ENCODE data around the gene BAIAP2L1. TPM values are rescaled to one million over a fixed set of nuclear protein-coding genes. Genes with fewer than 3 reads are reported as not detected.

Gene BAIAP2L1
- total RNA-seq, 1 donor from 2014 or later = 20.6 TPM

- H3K36me3 Mint-ChIP-seq (ENCODE audit: low read depth, unreplicated experiment) = peaks cover 42% of the 10 kb centered on the region
Observed at GRCh38 chr7:98315318-98315993, 85.4 kb downstream of the BAIAP2L1 start.

DNA sequence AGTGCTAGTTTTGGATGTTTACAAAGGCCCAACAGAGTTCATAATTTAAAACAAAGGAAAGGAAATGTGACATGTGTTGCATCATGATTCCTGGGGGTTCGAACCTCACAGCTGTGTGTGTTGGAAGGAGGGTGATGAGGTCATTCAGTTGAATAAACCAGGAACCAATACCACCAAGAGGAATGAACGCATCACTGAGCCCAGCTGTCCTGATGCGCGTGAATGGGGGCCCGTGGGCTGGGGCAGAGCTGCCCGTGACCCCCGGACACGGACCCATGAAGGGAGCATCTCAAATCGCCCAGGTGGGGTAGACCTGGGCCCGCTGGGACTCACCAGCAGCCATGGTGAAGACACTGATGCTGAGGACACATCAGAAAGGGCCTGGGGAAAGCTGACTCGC lies 86.4 kb downstream of the BAIAP2L1 start:
- Mint-ChIP-seq H3K27me3 (ENCODE audit: unreplicated experiment) (peaks cover 5% of the 10 kb centered on the region), H3K4me3 (ENCODE audit: unreplicated experiment) (peak overlapping the region; percentile 49), H3K9me3 (ENCODE audit: unreplicated experiment) (peaks cover 5% of the 10 kb centered on the region), H3K4me1 (ENCODE audit: unreplicated experiment) (peaks cover 15% of the 10 kb centered on the region), H3K36me3 (ENCODE audit: low read depth, unreplicated experiment) (peaks cover 42% of the 10 kb centered on the region), H3K27ac (ENCODE audit: unreplicated experiment) (peak overlapping the region; percentile 58)
- TF ChIP-seq, protein P1, sequence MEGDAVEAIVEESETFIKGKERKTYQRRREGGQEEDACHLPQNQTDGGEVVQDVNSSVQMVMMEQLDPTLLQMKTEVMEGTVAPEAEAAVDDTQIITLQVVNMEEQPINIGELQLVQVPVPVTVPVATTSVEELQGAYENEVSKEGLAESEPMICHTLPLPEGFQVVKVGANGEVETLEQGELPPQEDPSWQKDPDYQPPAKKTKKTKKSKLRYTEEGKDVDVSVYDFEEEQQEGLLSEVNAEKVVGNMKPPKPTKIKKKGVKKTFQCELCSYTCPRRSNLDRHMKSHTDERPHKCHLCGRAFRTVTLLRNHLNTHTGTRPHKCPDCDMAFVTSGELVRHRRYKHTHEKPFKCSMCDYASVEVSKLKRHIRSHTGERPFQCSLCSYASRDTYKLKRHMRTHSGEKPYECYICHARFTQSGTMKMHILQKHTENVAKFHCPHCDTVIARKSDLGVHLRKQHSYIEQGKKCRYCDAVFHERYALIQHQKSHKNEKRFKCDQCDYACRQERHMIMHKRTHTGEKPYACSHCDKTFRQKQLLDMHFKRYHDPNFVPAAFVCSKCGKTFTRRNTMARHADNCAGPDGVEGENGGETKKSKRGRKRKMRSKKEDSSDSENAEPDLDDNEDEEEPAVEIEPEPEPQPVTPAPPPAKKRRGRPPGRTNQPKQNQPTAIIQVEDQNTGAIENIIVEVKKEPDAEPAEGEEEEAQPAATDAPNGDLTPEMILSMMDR (IDR thresholded peaks at IDR 0.05; ENCODE audit: unreplicated experiment) = no peak
- no peak for DNase-seq (ENCODE audit: low spot score)

More at GRCh38 chr7:98315318-98315993, 85.4 kb downstream of the BAIAP2L1 start:
- Mint-ChIP-seq H3K9me3 (ENCODE audit: unreplicated experiment) (peaks cover 5% of the 10 kb centered on the region), H3K4me3 (ENCODE audit: unreplicated experiment) (no peak overlapping the region), H3K27me3 (ENCODE audit: unreplicated experiment) (peaks cover 5% of the 10 kb centered on the region), H3K27ac (ENCODE audit: unreplicated experiment) (no peak overlapping the region), H3K4me1 (ENCODE audit: unreplicated experiment) (peaks cover 15% of the 10 kb centered on the region)
- no peak for DNase-seq (ENCODE audit: low spot score)
- TF ChIP-seq, protein P1 (IDR thresholded peaks at IDR 0.05; ENCODE audit: unreplicated experiment) = no peak

GRCh38 chr7:98312201-98312600 lies 88.7 kb downstream of the BAIAP2L1 start:
- Mint-ChIP-seq H3K27ac (ENCODE audit: unreplicated experiment) (no peak overlapping the region), H3K4me3 (ENCODE audit: unreplicated experiment) (no peak overlapping the region), H3K36me3 (ENCODE audit: low read depth, unreplicated experiment) (peaks cover 39% of the 10 kb centered on the region), H3K9me3 (ENCODE audit: unreplicated experiment) (peaks cover 1% of the 10 kb centered on the region), H3K27me3 (ENCODE audit: unreplicated experiment) (no peaks in the 10 kb centered on the region), H3K4me1 (ENCODE audit: unreplicated experiment) (peaks cover 2% of the 10 kb centered on the region)
- TF ChIP-seq, protein P1 (IDR thresholded peaks at IDR 0.05; ENCODE audit: unreplicated experiment) = no peak
- no peak for DNase-seq (ENCODE audit: low spot score)

DNA sequence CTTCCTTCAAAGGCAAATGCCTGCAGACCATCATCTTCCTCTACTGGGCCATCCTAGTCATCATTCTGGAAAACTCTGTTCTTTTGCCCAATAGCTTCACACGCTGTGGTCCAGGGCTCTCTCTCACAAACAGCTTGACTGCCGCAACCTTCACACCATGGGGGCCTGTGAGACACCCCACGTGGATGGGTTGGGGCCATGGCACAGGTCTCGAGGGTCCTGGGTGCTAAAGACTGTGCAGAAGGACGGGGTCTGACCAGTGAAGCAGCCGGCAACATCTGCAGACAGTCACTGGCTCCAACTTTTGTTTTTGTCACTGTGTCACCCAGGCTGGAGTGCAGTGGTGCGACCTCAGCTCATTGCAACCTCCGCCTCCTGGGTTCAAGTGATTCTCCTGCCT lies 91.3 kb downstream of the BAIAP2L1 start:
- Mint-ChIP-seq H3K4me3 (ENCODE audit: unreplicated experiment) (no peak overlapping the region), H3K27ac (ENCODE audit: unreplicated experiment) (no peak overlapping the region), H3K27me3 (ENCODE audit: unreplicated experiment) (peaks cover 1% of the 10 kb centered on the region), H3K9me3 (ENCODE audit: unreplicated experiment) (no peaks in the 10 kb centered on the region), H3K36me3 (ENCODE audit: low read depth, unreplicated experiment) (peaks cover 29% of the 10 kb centered on the region), H3K4me1 (ENCODE audit: unreplicated experiment) (peaks cover 2% of the 10 kb centered on the region)
- TF ChIP-seq, protein P1 (IDR thresholded peaks at IDR 0.05; ENCODE audit: unreplicated experiment) = no peak
- DNase-seq (ENCODE audit: low spot score) = no peak

GRCh38 chr7:98307971-98308466 lies 92.9 kb downstream of the BAIAP2L1 start:
- H3K9me3 Mint-ChIP-seq (ENCODE audit: unreplicated experiment) = no peaks in the 10 kb centered on the region
- H3K36me3 Mint-ChIP-seq (ENCODE audit: low read depth, unreplicated experiment) = peaks cover 28% of the 10 kb centered on the region
- no peak overlapping the region for H3K4me3 Mint-ChIP-seq (ENCODE audit: unreplicated experiment)
- H3K4me1 Mint-ChIP-seq (ENCODE audit: unreplicated experiment) = no peaks in the 10 kb centered on the region
- DNase-seq (ENCODE audit: low spot score) = no peak
- TF ChIP-seq, protein P1 (IDR thresholded peaks at IDR 0.05; ENCODE audit: unreplicated experiment) = no peak
- H3K27ac Mint-ChIP-seq (ENCODE audit: unreplicated experiment) = no peak overlapping the region
- H3K27me3 Mint-ChIP-seq (ENCODE audit: unreplicated experiment) = peaks cover 1% of the 10 kb centered on the region
